GM12878 (cell line): ENCODE measurements around the gene FAM170B. TPM values are rescaled to one million over a fixed set of nuclear protein-coding genes. Genes with fewer than 3 reads are reported as not detected.

Source experiments
- BACH1 ChIP-seq: fragments of 450-650 bp; IDR thresholded peaks from 2 replicates; pipeline ENCODE4 v1.6.1; 2017; ENCODE audit warnings: mild to moderate bottlenecking, borderline replicate concordance
- CBFB ChIP-seq: IDR thresholded peaks from 2 replicates; pipeline ENCODE4 v1.6.1; 2016; ENCODE audit warnings: antibody characterized with exemption, low read depth
- CBX3 ChIP-seq: fragments of 200-600 bp; sonication (generic); IDR thresholded peaks from 2 replicates; pipeline ENCODE4 v1.6.1; 2016; ENCODE audit warnings: low read depth, borderline replicate concordance
- DPF2 ChIP-seq: fragments of 450-650 bp; IDR thresholded peaks from 2 replicates; pipeline ENCODE4 v1.6.1; 2017; ENCODE audit warnings: mild to moderate bottlenecking
- ELK1 ChIP-seq: IDR thresholded peaks from 2 replicates; pipeline ENCODE4 v1.6.1; 2012; ENCODE audit warnings: low read depth, low read length, improper control_type of control experiment
- ESRRA ChIP-seq: IDR thresholded peaks from 2 replicates; pipeline ENCODE4 v1.6.1; 2012; ENCODE audit warnings: mild to moderate bottlenecking, low read length, improper control_type of control experiment
- GABPA ChIP-seq: IDR thresholded peaks from 2 replicates; pipeline ENCODE4 v1.6.1; 2014; ENCODE audit warnings: antibody characterized with exemption, low read depth, mild to moderate bottlenecking, inconsistent platforms
- JUNB ChIP-seq: IDR thresholded peaks from 2 replicates; pipeline ENCODE4 v1.6.1; 2016; ENCODE audit warnings: antibody characterized with exemption, mild to moderate bottlenecking
- MTA2 ChIP-seq: fragments of 450-650 bp; IDR thresholded peaks from 2 replicates; pipeline ENCODE4 v1.6.1; 2016; ENCODE audit warnings: low read depth, mild to moderate bottlenecking, moderate library complexity
- NFIC ChIP-seq: IDR thresholded peaks from 2 replicates; pipeline ENCODE4 v1.6.1; 2012; ENCODE audit warnings: low read depth, mild to moderate bottlenecking, inconsistent platforms, low read length, moderate library complexity
- NFYA ChIP-seq: IDR thresholded peaks from 2 replicates; pipeline ENCODE4 v1.6.1; 2011; ENCODE audit warnings: low read depth, mild to moderate bottlenecking, low read length, improper control_type of control experiment, borderline replicate concordance
- NFYB ChIP-seq: IDR thresholded peaks from 2 replicates; pipeline ENCODE4 v1.6.1; 2011; ENCODE audit warnings: low read depth, mild to moderate bottlenecking, low read length, improper control_type of control experiment, moderate library complexity; ENCODE audit not compliant: insufficient read depth
- PBX3 ChIP-seq: IDR thresholded peaks from 2 replicates; pipeline ENCODE4 v1.6.1; 2011; ENCODE audit warnings: mild to moderate bottlenecking, low read depth, low read length, moderate library complexity; ENCODE audit not compliant: insufficient replicate concordance
- POU2F2 ChIP-seq: IDR thresholded peaks from 3 replicates; pipeline ENCODE4 v1.6.1; 2011; ENCODE audit warnings: low read depth, mild to moderate bottlenecking, low read length, borderline replicate concordance
- RELB ChIP-seq: fragments of 450-650 bp; IDR thresholded peaks from 2 replicates; pipeline ENCODE4 v1.6.1; 2017; ENCODE audit warnings: low read depth, mild to moderate bottlenecking, moderate library complexity
- RUNX3 ChIP-seq: IDR thresholded peaks from 2 replicates; pipeline ENCODE4 v1.6.1; 2012; ENCODE audit warnings: low read length, inconsistent platforms
- SMC3 ChIP-seq: IDR thresholded peaks from 2 replicates; pipeline ENCODE4 v1.6.1; 2011; ENCODE audit warnings: low read length, improper control_type of control experiment, borderline replicate concordance
- SP1 ChIP-seq: IDR thresholded peaks from one replicate; pipeline ENCODE4 v1.6.1; 2011; ENCODE audit warnings: low read depth, low read length
- STAT1 ChIP-seq: fragments of 450-650 bp; conservative IDR thresholded peaks from 2 replicates; pipeline ENCODE4 v1.6.1; 2014; ENCODE audit warnings: antibody characterized with exemption, mild to moderate bottlenecking
- STAT3 ChIP-seq: IDR thresholded peaks from 2 replicates; pipeline ENCODE4 v1.6.1; 2011; ENCODE audit warnings: low read depth, low read length, improper control_type of control experiment
- TCF3 ChIP-seq: IDR thresholded peaks from 2 replicates; pipeline ENCODE4 v1.6.1; 2012; ENCODE audit warnings: low read depth, mild to moderate bottlenecking, low read length, borderline replicate concordance; ENCODE audit not compliant: insufficient read depth
- ZNF217 ChIP-seq: fragments of 450-650 bp; IDR thresholded peaks from 2 replicates; pipeline ENCODE4 v1.6.1; 2017; ENCODE audit warnings: antibody characterized with exemption, mild to moderate bottlenecking
- ZNF274 ChIP-seq: IDR thresholded peaks from one replicate; pipeline ENCODE4 v1.8.0; 2011; ENCODE audit not compliant: insufficient read length, insufficient read depth
- polyA plus RNA-seq, 11 experiments: library from polyadenylated mRNA; depleted of rRNA in 4 of 11; unstranded in 6 of 11; stranded (reverse) in 5 of 11; fragments of >200 nt; fragmentation: Nextera tagmentation in 4 of 11; fragmentation: Illumina TruSeq in 1 of 11; extraction: Ambion mirVana in 4 of 11; extraction: Trizol in 1 of 11; gene quantifications; 1 replicate in 1 of 11; 2 replicates in 10 of 11; pipeline versions ENCODE4 v1.2.1 to v1.2.3, GENCODE V29; 2011 to 2016; ENCODE audit warnings: inconsistent platforms in 2 of 11, missing spikeins in 2 of 11, low read depth in 1 of 11
- total RNA-seq, 4 experiments: library from RNA; depleted of rRNA in 3 of 4; stranded (reverse); fragments of >200 nt in 3 of 4; fragmentation: Illumina TruSeq in 1 of 4; extraction: Trizol in 1 of 4; gene quantifications; 2 replicates each; pipeline versions ENCODE4 v1.2.1 to v1.2.3, GENCODE V29; 2013 to 2021
- TF ChIP-seq, protein P1 (sequence below): IDR thresholded peaks from 2 replicates; pipeline ENCODE4 v1.6.1; 2011; ENCODE audit warnings: borderline replicate concordance, low read depth, mild to moderate bottlenecking, moderate library complexity, low read length; ENCODE audit not compliant: insufficient read depth, poor library complexity, severe bottlenecking

Gene FAM170B
- total and polyA plus RNA-seq, 10 of the 15 experiments (the other 5 are each of a cell fraction or from before 2014, with no cell fraction given) = not detected

- TF ChIP-seq SMC3 (no peak), STAT3 (0 out of 2 replicates have a peak, but pooled peaks have one; percentile 67), STAT1 (no peak), CBX3 (no peak), MTA2 (peak; percentile 65), RUNX3 (peak; percentile 95), ELK1 (peak; percentile 72; the same call in 1 of the 2 replicates), POU2F2 (peak; percentile 85; the same call in 2 of the 3 replicates), DPF2 (peak; percentile 84), TCF3 (no peak), NFIC (peak; percentile 87), JUNB (peak; percentile 94), ZNF274 (no peak), NFYA (no peak), ZNF217 (no peak), PBX3 (no peak), BACH1 (peak; percentile 37; the same call in 1 of the 2 replicates), NFYB (no peak), ESRRA (no peak), RELB (peak; percentile 79), GABPA (peak; percentile 76), CBFB (no peak; the same call in 1 of the 2 replicates), SP1 (peak; percentile 69)
- TF ChIP-seq, protein P1, sequence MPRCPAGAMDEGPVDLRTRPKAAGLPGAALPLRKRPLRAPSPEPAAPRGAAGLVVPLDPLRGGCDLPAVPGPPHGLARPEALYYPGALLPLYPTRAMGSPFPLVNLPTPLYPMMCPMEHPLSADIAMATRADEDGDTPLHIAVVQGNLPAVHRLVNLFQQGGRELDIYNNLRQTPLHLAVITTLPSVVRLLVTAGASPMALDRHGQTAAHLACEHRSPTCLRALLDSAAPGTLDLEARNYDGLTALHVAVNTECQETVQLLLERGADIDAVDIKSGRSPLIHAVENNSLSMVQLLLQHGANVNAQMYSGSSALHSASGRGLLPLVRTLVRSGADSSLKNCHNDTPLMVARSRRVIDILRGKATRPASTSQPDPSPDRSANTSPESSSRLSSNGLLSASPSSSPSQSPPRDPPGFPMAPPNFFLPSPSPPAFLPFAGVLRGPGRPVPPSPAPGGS = peak; percentile 79
Observed at GRCh38 chr10:49177391-49178355, 43.9 kb upstream of the FAM170B start (continued).
